Transverse colon (tissue), 4 donors: Measurements from ENCODE around the gene SDR9C7. TPM values are rescaled to one million over a fixed set of nuclear protein-coding genes. Genes with fewer than 3 reads are reported as not detected.
"Not testable (repeated sequence)": the region's sequence is repeated elsewhere in the genome, so short reads cannot be mapped to it uniquely, and the experiment has no call there.

ENCODE experiments used
- DNase-seq: peaks from one replicate; pipeline ENCODE4 v3.0.0-alpha.2; 2019
- H3K27ac ChIP-seq, 4 donors: fragments of 200-600 bp; sonication (generic); 2 replicates each; pipeline ENCODE4 v1.5.1; 2016 to 2018; ENCODE audit warnings: inconsistent platforms in 4 of 4
- H3K27me3 ChIP-seq: fragments of 200-600 bp; sonication (generic); 2 replicates; pipeline ENCODE4 v1.5.1; 2017; ENCODE audit warnings: inconsistent platforms
- H3K36me3 ChIP-seq, 4 donors: fragments of 200-600 bp; sonication (generic); 2 replicates each; pipeline ENCODE4 v1.5.1; 2017 to 2019; ENCODE audit warnings: inconsistent platforms in 4 of 4
- H3K4me1 ChIP-seq, 4 donors: fragments of 200-600 bp; sonication (generic); 2 replicates each; pipeline ENCODE4 v1.5.1; 2017 to 2020; ENCODE audit warnings: inconsistent platforms in 4 of 4
- H3K4me3 ChIP-seq, 4 donors: fragments of 200-600 bp; sonication (generic); 1 replicate in 1 of 4; 2 replicates in 3 of 4; pipeline versions ENCODE4 v1.5.1 to v1.6.1; 2017 to 2019; ENCODE audit warnings: inconsistent platforms in 4 of 4
- H3K9me3 ChIP-seq, 2 donors: fragments of 200-600 bp; sonication (generic); 2 replicates each; pipeline ENCODE4 v1.5.1; 2017 to 2019; ENCODE audit warnings: inconsistent platforms in 2 of 2
- EP300 ChIP-seq: sonication (generic); formaldehyde crosslinking; IDR thresholded peaks from one replicate; pipeline ENCODE4 v1.6.1; 2017; ENCODE audit warnings: antibody characterized with exemption, low read depth
- POLR2A ChIP-seq: fragments of 450-650 bp; IDR thresholded peaks from one replicate; pipeline ENCODE4 v1.6.1; 2016; ENCODE audit warnings: antibody characterized with exemption, mild to moderate bottlenecking, moderate library complexity
- POLR2AphosphoS5 ChIP-seq, 3 donors: sonication (generic); formaldehyde crosslinking; IDR thresholded peaks; one replicate each; pipeline ENCODE4 v1.6.1; 2016; ENCODE audit warnings: antibody characterized with exemption in 3 of 3
- WGBS, 2 donors: methylation state at CpG; one replicate each; pipeline ENCODE4 v1.1.5; 2018; ENCODE audit warnings: low coverage in 1 of 2; 5-methylcytosine and 5-hydroxymethylcytosine counted together
- in situ Hi-C, 4 donors: fragments of 200-750 bp; cut with MboI; loops; one replicate each; pipeline versions ENCODE4 v1.15.0 to v1.15.1; 2017; ENCODE audit warnings: low sequenced_read_pairs in 3 of 4, low pct_ligation_motif_present in 1 of 4, low pct_unique_long_range_greater_than_20kb in 1 of 4
- intact Hi-C: fragments of 100-400 bp; cut with DNase I; formaldehyde crosslinking; loops from one replicate; pipeline ENCODE4 v1.15.1; 2023; ENCODE audit warnings: low total_unique reads
- total RNA-seq, 4 donors: library from RNA; depleted of rRNA; stranded (reverse); fragments of >200 nt; gene quantifications; one replicate each; pipeline ENCODE4 v1.1.0, GENCODE V29; 2016
- TF ChIP-seq, protein P1 (sequence below), 5 experiments: fragments of 200-600 bp in 3 of 5; fragments of 450-650 bp in 2 of 5; sonication (generic) in 3 of 5; IDR thresholded peaks; 1 replicate in 2 of 5; 2 replicates in 3 of 5; pipeline ENCODE4 v1.5.1; 2016 to 2017; ENCODE audit warnings: antibody characterized with exemption in 5 of 5, inconsistent platforms in 3 of 5, mild to moderate bottlenecking in 2 of 5, moderate library complexity in 1 of 5

SDR9C7 gene
- total RNA-seq, 4 donors from 2014 or later: not detected

DNA sequence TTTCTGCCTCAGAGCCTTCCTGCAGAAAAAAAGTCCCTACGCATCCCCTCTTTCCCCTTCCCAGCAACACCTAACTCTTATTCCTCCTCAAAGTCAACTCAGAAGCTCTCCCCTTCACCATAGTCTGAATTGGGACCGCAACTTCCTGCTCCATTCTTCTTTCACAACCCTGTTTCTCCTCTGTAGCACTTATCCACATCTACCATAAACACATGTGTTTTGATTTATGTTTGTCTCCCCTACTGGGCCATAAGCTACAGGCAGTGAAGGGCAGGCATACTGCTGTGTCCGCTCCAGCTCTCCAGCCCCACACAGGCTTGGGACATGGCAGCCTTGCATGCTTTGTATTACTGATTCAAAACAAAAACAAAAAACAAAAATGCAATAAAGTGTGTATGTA is 5.9 kb downstream of the SDR9C7 start:
- in situ Hi-C loops (no loop called here), intact Hi-C loops (no loop called here)
- no peaks in the 10 kb centered on the region for H3K27me3 ChIP-seq
- H3K9me3 ChIP-seq: no peaks in the 10 kb centered on the region
- DNase-seq: no peak
- 54 to 69% methylated on average over 3 of the region's 3 CpGs for WGBS, 2 donors
- TF ChIP-seq POLR2AphosphoS5 (IDR thresholded peaks at IDR 0.05): no peak
- no peak for TF ChIP-seq EP300
- TF ChIP-seq, protein P1, sequence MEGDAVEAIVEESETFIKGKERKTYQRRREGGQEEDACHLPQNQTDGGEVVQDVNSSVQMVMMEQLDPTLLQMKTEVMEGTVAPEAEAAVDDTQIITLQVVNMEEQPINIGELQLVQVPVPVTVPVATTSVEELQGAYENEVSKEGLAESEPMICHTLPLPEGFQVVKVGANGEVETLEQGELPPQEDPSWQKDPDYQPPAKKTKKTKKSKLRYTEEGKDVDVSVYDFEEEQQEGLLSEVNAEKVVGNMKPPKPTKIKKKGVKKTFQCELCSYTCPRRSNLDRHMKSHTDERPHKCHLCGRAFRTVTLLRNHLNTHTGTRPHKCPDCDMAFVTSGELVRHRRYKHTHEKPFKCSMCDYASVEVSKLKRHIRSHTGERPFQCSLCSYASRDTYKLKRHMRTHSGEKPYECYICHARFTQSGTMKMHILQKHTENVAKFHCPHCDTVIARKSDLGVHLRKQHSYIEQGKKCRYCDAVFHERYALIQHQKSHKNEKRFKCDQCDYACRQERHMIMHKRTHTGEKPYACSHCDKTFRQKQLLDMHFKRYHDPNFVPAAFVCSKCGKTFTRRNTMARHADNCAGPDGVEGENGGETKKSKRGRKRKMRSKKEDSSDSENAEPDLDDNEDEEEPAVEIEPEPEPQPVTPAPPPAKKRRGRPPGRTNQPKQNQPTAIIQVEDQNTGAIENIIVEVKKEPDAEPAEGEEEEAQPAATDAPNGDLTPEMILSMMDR (IDR thresholded peaks at IDR 0.05): no peak
- TF ChIP-seq POLR2A: no peak
- H3K27ac ChIP-seq: no peak overlapping the region
- peaks cover 0 to 11% (median 0%) of the 10 kb centered on the region in 4 donors for H3K4me1 ChIP-seq
- H3K4me3 ChIP-seq: no peak overlapping the region
- H3K36me3 ChIP-seq: no peaks in the 10 kb centered on the region

DNA sequence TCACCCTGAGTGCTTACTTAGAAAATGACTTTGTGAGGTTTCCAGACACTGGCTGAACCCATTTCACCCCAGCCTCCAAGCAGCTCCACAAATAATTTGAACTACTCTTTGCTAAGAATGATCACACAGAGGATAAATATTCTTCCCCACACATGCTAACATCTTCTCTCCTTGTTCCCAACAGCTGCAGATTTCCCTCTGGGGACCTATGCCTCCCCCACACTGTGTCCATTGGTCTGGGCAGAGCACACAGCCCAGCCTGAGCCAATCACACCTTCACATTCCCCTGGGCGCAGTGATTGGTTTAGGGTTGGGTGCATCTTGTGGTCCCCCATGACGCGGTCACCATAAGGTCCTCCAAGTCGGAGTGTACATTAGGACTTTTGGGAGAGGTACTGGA is 6.9 kb downstream of the SDR9C7 start:
- Histone ChIP-seq H3K27me3 (no peaks in the 10 kb centered on the region), H3K4me1 (peaks cover 0 to 10% (median 0%) of the 10 kb centered on the region in 4 donors), H3K36me3 (no peaks in the 10 kb centered on the region), H3K27ac (no peak overlapping the region), H3K4me3 (no peak overlapping the region), H3K9me3 (no peaks in the 10 kb centered on the region)
- TF ChIP-seq POLR2AphosphoS5 (IDR thresholded peaks at IDR 0.05): no peak
- TF ChIP-seq, protein P1 (IDR thresholded peaks at IDR 0.05): no peak
- TF ChIP-seq POLR2A: no peak
- no peak for TF ChIP-seq EP300
- 84% methylated on average over 4 of the region's 4 CpGs; no CpG with 5 or more reads in 1 of the 2 donors for WGBS, 2 donors
- intact Hi-C loops: no loop called here
- no peak for DNase-seq
- in situ Hi-C loops: no loop called here

DNA sequence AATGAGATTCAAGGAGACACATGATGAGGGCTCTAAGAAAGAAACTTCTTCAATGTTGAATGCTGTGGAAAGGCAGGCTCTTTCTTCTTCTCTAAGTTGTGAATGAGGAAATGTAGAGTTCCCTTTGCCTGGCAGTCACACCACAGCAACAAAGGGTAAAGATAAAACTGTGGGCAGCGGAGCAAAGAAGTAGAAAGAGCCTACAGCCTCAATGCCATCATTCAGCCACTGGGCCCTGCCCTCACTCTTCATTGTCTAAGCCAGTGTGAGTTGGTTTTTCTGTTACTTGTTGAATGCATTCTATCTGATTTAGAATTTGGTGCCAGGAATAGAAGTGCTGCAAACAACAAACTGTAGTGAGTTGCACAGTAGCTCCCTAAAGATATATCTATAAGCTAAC is 12.2 kb downstream of the SDR9C7 start:
- 67 to 100% methylated on average over 1 of the region's 1 CpG for WGBS, 2 donors
- no peak overlapping the region for H3K27ac ChIP-seq
- intact Hi-C loops (no loop called here), in situ Hi-C loops (no loop called here)
- H3K4me3 ChIP-seq: no peak overlapping the region
- peaks cover 7% of the 10 kb centered on the region for H3K27me3 ChIP-seq
- no peaks in the 10 kb centered on the region for H3K4me1 ChIP-seq
- no peaks in the 10 kb centered on the region for H3K36me3 ChIP-seq
- no peaks in the 10 kb centered on the region for H3K9me3 ChIP-seq
- no peak for DNase-seq
- TF ChIP-seq POLR2AphosphoS5 (IDR thresholded peaks at IDR 0.05) (no peak), POLR2A (no peak), EP300 (no peak)
- TF ChIP-seq, protein P1 (IDR thresholded peaks at IDR 0.05): no peak

DNA sequence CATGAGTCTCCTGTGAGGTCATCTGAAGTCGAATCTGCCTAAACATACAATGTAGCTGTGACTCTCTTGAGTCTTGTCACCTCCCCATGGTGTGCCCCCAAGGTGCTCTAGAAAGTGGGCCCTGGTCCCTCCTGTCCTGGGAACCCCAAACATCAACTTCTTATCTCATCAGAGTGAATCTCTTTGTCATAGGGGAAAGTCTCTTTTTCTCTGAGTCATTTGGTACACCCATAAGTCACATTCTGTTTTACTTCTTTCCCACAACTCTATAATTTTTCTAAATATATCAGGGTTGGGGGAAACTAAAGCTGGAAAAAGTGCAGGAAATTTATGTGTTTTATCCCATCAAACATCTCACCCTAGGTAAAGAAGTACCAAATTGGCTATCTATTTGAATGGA is 12.9 kb downstream of the SDR9C7 start:
- no peak overlapping the region for H3K27ac ChIP-seq
- no peaks in the 10 kb centered on the region for H3K4me1 ChIP-seq
- H3K9me3 ChIP-seq: no peaks in the 10 kb centered on the region
- TF ChIP-seq POLR2A: no peak
- TF ChIP-seq EP300: no peak
- TF ChIP-seq POLR2AphosphoS5 (IDR thresholded peaks at IDR 0.05): no peak
- TF ChIP-seq, protein P1 (IDR thresholded peaks at IDR 0.05): no peak
- H3K27me3 ChIP-seq: peaks cover 9% of the 10 kb centered on the region
- in situ Hi-C loops: no loop called here
- 65 to 86% methylated on average over 1 of the region's 1 CpG for WGBS, 2 donors
- no peaks in the 10 kb centered on the region for H3K36me3 ChIP-seq
- intact Hi-C loops: no loop called here
- H3K4me3 ChIP-seq: no peak overlapping the region
- DNase-seq: no peak

DNA sequence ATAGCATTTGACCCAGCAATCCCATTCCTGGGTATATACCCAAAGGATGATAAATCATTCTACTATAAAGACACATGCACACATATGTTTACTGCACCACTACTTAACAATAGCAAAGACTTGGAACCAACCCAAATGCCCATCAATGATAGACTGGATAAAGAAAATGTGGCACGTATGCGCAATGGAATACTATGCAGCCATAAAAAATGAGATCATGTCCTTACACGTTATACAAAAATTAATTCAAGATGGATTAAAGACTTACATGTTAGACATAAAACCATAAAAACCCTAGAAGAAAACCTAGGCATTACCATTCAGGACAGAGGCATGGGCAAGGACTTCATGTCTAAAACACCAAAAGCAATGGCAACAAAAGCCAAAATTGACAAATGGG is 16.1 kb downstream of the SDR9C7 start:
- H3K27me3 ChIP-seq, H3K36me3 ChIP-seq, H3K9me3 ChIP-seq, H3K4me1 ChIP-seq, intact Hi-C loops, H3K4me3 ChIP-seq, H3K27ac ChIP-seq, DNase-seq, in situ Hi-C loops: not testable (repeated sequence)
- WGBS, 2 donors: 87 to 92% methylated on average over 3 of the region's 3 CpGs
